ENCODE data around the gene IPCEF1.

DNA sequence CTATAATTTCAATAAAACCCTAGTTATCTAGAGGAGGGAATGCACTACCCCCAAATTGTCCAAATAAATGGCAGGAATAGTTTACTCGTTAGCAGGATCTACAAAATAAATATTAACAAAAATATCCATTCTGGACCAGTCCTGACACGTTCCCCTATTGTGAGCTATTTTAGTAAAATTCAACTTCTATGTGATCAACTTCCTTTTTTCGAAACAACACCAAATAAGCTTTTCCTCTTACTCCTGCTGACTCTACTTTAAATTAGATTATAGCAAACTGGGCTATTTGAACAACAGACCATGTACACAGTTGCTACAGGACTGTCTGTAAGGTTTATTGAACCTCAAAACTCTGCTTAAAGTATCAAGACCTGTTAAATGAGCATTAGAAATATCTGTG lies 154.3 kb downstream of the IPCEF1 start:
- TF ChIP-seq CTCF (IDR thresholded peaks at IDR 0.05) (no peak), POLR2A (IDR thresholded peaks at IDR 0.05) (no peak)
